GM19239 (cell line): ENCODE results near the gene DHRS3.
A peak's percentile ranks its signal among the peaks of the same experiment; 100 is the strongest.

Source experiments
- DNase-seq: peaks from one replicate; pipeline ENCODE4 v3.0.0; 2011; ENCODE audit warnings: low spot score; ENCODE audit not compliant: insufficient read length
- FAIRE-seq: peaks from 2 replicates; lab custom pipeline; 2011; peaks lifted over from hg19 to GRCh38; lab: Jason Lieb, UNC

DHRS3 gene

GRCh38 chr1:12600880-12601633 is 17.0 kb downstream of the DHRS3 start:
- FAIRE-seq: no peak
- no peak for DNase-seq

- DNase-seq: no peak
- no peak for FAIRE-seq
Measured at GRCh38 chr1:12600335-12600734, 17.7 kb downstream of the DHRS3 start.

GRCh38 chr1:12599657-12600056 is 18.4 kb downstream of the DHRS3 start:
- FAIRE-seq (no peak), DNase-seq (no peak)

- DNase-seq: no peak
- no peak for FAIRE-seq
Measured at GRCh38 chr1:12598974-12599373, 19.0 kb downstream of the DHRS3 start.

- DNase-seq (no peak), FAIRE-seq (no peak)
Measured at GRCh38 chr1:12597792-12598191, 20.2 kb downstream of the DHRS3 start.

GRCh38 chr1:12596007-12596821 is 21.8 kb downstream of the DHRS3 start:
- FAIRE-seq (no peak), DNase-seq (peak; percentile 71)

- no peak for DNase-seq
- FAIRE-seq: no peak
Measured at GRCh38 chr1:12595757-12596006, 22.3 kb downstream of the DHRS3 start.

- FAIRE-seq (no peak), DNase-seq (no peak)
Measured at GRCh38 chr1:12594966-12595756, 22.8 kb downstream of the DHRS3 start.

- no peak for FAIRE-seq
Measured at GRCh38 chr1:12594490-12594889, 23.5 kb downstream of the DHRS3 start.

GRCh38 chr1:12593621-12594066 is 24.4 kb downstream of the DHRS3 start:
- DNase-seq: no peak
- no peak for FAIRE-seq

More at GRCh38 chr1:12594490-12594889, 23.5 kb downstream of the DHRS3 start:
- no peak for DNase-seq

- FAIRE-seq (no peak), DNase-seq (no peak)
Measured at GRCh38 chr1:12592496-12592895, 25.5 kb downstream of the DHRS3 start.

GRCh38 chr1:12591267-12591938 is 26.6 kb downstream of the DHRS3 start:
- DNase-seq: no peak
- no peak for FAIRE-seq

- FAIRE-seq: no peak
- DNase-seq: no peak
Measured at GRCh38 chr1:12588695-12589094, 29.3 kb downstream of the DHRS3 start.

GRCh38 chr1:12587981-12588640 is 29.9 kb downstream of the DHRS3 start:
- DNase-seq (no peak), FAIRE-seq (no peak)

GRCh38 chr1:12585951-12586942 is 31.8 kb downstream of the DHRS3 start:
- DNase-seq (no peak), FAIRE-seq (no peak)

- DNase-seq (no peak), FAIRE-seq (no peak)
Measured at GRCh38 chr1:12585536-12585935, 32.5 kb downstream of the DHRS3 start.

GRCh38 chr1:12584900-12585525 is 33.0 kb downstream of the DHRS3 start:
- DNase-seq (no peak), FAIRE-seq (no peak)

- no peak for FAIRE-seq
- no peak for DNase-seq
Measured at GRCh38 chr1:12583484-12583883, 34.5 kb downstream of the DHRS3 start.
